ENCODE measurements around the gene KLHL25.

GRCh38 chr15:85753791-85754452, 40.8 kb downstream of the KLHL25 start:
- TF ChIP-seq CTCF (IDR thresholded peaks at IDR 0.05): no peak
- no peak for TF ChIP-seq POLR2A (IDR thresholded peaks at IDR 0.05)
- TF ChIP-seq POLR2AphosphoS5 (IDR thresholded peaks at IDR 0.05): no peak
